Neural progenitor cell (in vitro differentiated cells): ENCODE data around the gene TFAM. TPM values are rescaled to one million over a fixed set of nuclear protein-coding genes. Genes with fewer than 3 reads are reported as not detected.

Source experiments
- DNase-seq: peaks from one replicate; pipeline ENCODE4 v3.0.0-alpha.2; 2016; ENCODE audit warnings: low spot score
- H2AFZ ChIP-seq: fragments of 200-600 bp; sonication (generic); replicated peaks from 2 replicates; pipeline ENCODE4 v1.6.1; 2016; ENCODE audit warnings: antibody characterized with exemption
- H3F3A ChIP-seq: fragments of 200-600 bp; sonication (generic); 2 replicates; pipeline ENCODE4 v1.6.1; 2016; ENCODE audit warnings: antibody characterized with exemption, low read depth
- H3K27ac ChIP-seq: fragments of 200-600 bp; sonication (generic); 2 replicates; pipeline ENCODE4 v1.5.1; 2016; ENCODE audit warnings: mild to moderate bottlenecking
- H3K27me3 ChIP-seq: fragments of 200-600 bp; sonication (generic); 2 replicates; pipeline ENCODE4 v1.6.1; 2016; ENCODE audit warnings: mild to moderate bottlenecking, moderate library complexity
- H3K36me3 ChIP-seq: fragments of 200-600 bp; sonication (generic); 2 replicates; pipeline ENCODE4 v1.5.1; 2016
- H3K4me1 ChIP-seq: fragments of 200-600 bp; sonication (generic); 2 replicates; pipeline ENCODE4 v1.6.1; 2016; ENCODE audit warnings: mixed run types
- H3K4me2 ChIP-seq: fragments of 200-600 bp; sonication (generic); 2 replicates; pipeline ENCODE4 v1.6.1; 2016
- H3K4me3 ChIP-seq: fragments of 200-600 bp; sonication (generic); 2 replicates; pipeline ENCODE4 v1.5.1; 2016
- H3K79me2 ChIP-seq: fragments of 200-600 bp; sonication (generic); 2 replicates; pipeline ENCODE4 v1.6.1; 2016; ENCODE audit warnings: low read depth
- H3K9ac ChIP-seq: fragments of 200-600 bp; sonication (generic); 2 replicates; pipeline ENCODE4 v1.6.1; 2016
- H3K9me3 ChIP-seq: fragments of 200-600 bp; sonication (generic); 2 replicates; pipeline ENCODE4 v1.5.1; 2016; ENCODE audit warnings: low read depth
- H4K20me1 ChIP-seq: fragments of 200-600 bp; sonication (generic); 2 replicates; pipeline ENCODE4 v1.6.1; 2016; ENCODE audit warnings: low read depth
- H3K27ac Mint-ChIP-seq: 3 replicates; pipeline ENCODE4 v1.8.0; 2021; ENCODE audit warnings: mixed read lengths
- H3K27me3 Mint-ChIP-seq: 2 replicates; pipeline ENCODE4 v1.8.0; 2022; ENCODE audit warnings: low read depth, mild to moderate bottlenecking, inconsistent platforms, moderate library complexity, mixed read lengths; ENCODE audit not compliant: insufficient read depth
- H3K36me3 Mint-ChIP-seq: 3 replicates; pipeline ENCODE4 v1.8.0; 2021; ENCODE audit warnings: mixed read lengths
- H3K4me1 Mint-ChIP-seq: 3 replicates; pipeline ENCODE4 v1.8.0; 2021; ENCODE audit warnings: mixed read lengths
- H3K4me3 Mint-ChIP-seq: 3 replicates; pipeline ENCODE4 v1.8.0; 2021; ENCODE audit warnings: mild to moderate bottlenecking, moderate library complexity, mixed read lengths
- H3K9me3 Mint-ChIP-seq: 3 replicates; pipeline ENCODE4 v1.8.0; 2020; ENCODE audit warnings: mixed read lengths
- EZH2 ChIP-seq: fragments of 200-600 bp; sonication (generic); IDR thresholded peaks from 2 replicates; pipeline ENCODE4 v1.6.1; 2017; ENCODE audit warnings: antibody characterized with exemption, mild to moderate bottlenecking, moderate library complexity
- EZH2phosphoT487 ChIP-seq: fragments of 200-600 bp; sonication (generic); IDR thresholded peaks from 2 replicates; pipeline ENCODE4 v1.6.1; 2017; ENCODE audit warnings: antibody characterized with exemption
- total RNA-seq: library from RNA; depleted of rRNA; stranded (reverse); fragments of >200 nt; gene quantifications from 2 replicates; pipeline ENCODE4 v1.2.3, GENCODE V29; 2015; ENCODE audit warnings: low replicate concordance
- TF ChIP-seq, protein P1 (sequence below): fragments of 200-600 bp; sonication (generic); IDR thresholded peaks from 2 replicates; pipeline ENCODE4 v1.5.1; 2017; ENCODE audit warnings: antibody characterized with exemption, mild to moderate bottlenecking

Gene TFAM
- total RNA-seq, 1 donor from 2014 or later: 61.2 TPM

DNA sequence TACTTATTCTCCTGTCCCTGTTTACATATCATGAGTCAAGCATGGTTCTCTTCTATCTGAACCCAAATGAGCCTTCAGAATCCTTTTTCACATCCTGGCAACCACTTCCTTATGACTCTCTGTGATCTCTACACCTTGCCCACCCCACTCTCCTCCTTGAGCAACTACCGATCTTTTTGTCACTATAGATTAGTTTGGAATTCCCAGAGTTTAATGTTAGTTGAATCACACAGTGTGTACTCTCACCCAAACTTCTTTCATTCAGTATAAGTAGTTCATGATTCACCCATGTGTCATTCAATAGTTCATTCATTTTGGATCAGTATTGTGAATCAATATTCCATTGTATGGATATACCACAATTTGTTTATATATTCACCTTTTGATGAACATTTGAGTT lies 55.3 kb downstream of the TFAM start:
- no peaks in the 10 kb centered on the region for H3K79me2 ChIP-seq
- no peak overlapping the region for H3K4me3 ChIP-seq
- no peak overlapping the region for H3K9ac ChIP-seq
- H2AFZ ChIP-seq: no peak overlapping the region
- no peak overlapping the region for H3K4me2 ChIP-seq
- no peaks in the 10 kb centered on the region for H3F3A ChIP-seq
- TF ChIP-seq EZH2 (no peak), EZH2phosphoT487 (no peak)
- TF ChIP-seq, protein P1, sequence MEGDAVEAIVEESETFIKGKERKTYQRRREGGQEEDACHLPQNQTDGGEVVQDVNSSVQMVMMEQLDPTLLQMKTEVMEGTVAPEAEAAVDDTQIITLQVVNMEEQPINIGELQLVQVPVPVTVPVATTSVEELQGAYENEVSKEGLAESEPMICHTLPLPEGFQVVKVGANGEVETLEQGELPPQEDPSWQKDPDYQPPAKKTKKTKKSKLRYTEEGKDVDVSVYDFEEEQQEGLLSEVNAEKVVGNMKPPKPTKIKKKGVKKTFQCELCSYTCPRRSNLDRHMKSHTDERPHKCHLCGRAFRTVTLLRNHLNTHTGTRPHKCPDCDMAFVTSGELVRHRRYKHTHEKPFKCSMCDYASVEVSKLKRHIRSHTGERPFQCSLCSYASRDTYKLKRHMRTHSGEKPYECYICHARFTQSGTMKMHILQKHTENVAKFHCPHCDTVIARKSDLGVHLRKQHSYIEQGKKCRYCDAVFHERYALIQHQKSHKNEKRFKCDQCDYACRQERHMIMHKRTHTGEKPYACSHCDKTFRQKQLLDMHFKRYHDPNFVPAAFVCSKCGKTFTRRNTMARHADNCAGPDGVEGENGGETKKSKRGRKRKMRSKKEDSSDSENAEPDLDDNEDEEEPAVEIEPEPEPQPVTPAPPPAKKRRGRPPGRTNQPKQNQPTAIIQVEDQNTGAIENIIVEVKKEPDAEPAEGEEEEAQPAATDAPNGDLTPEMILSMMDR: no peak
- no peaks in the 10 kb centered on the region for H3K27me3 ChIP-seq
- peaks cover 5% of the 10 kb centered on the region for H3K4me1 Mint-ChIP-seq
- no peaks in the 10 kb centered on the region for H3K9me3 ChIP-seq
- H3K36me3 Mint-ChIP-seq: no peaks in the 10 kb centered on the region
- H3K4me3 Mint-ChIP-seq: no peak overlapping the region
- no peaks in the 10 kb centered on the region for H4K20me1 ChIP-seq
- no peak overlapping the region for H3K27ac ChIP-seq
- no peak for DNase-seq
- peaks cover 6% of the 10 kb centered on the region for H3K9me3 Mint-ChIP-seq
- H3K27me3 Mint-ChIP-seq: peaks cover 2% of the 10 kb centered on the region
- no peak overlapping the region for H3K27ac Mint-ChIP-seq
- no peaks in the 10 kb centered on the region for H3K36me3 ChIP-seq
- peaks cover 6% of the 10 kb centered on the region for H3K4me1 ChIP-seq

DNA sequence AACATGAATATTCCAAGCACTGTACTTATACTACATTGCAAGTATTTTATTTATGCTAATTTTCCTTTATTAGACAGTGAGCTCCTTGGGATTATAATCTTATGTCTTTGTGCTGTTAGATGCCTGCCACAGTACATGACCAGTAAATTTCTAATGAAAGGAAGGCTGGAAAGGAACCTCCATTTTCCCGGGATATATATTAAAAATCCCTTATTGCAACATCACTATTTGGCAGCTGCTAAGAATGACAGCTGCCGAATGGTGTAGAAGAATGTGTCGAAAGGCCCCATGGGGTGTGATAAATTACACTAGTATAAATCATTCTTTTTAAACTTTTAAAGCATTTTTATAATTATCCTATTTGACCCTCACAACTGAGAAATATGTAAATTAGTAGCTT lies 59.1 kb downstream of the TFAM start:
- H3K27me3 ChIP-seq: no peaks in the 10 kb centered on the region
- H3K27ac Mint-ChIP-seq: no peak overlapping the region
- no peak overlapping the region for H3K4me3 ChIP-seq
- H3K27ac ChIP-seq: no peak overlapping the region
- H2AFZ ChIP-seq: peak overlapping the region; percentile 76
- peaks cover 12% of the 10 kb centered on the region for H3K9me3 Mint-ChIP-seq
- peaks cover 5% of the 10 kb centered on the region for H3K4me1 Mint-ChIP-seq
- no peak overlapping the region for H3K4me3 Mint-ChIP-seq
- H3K36me3 ChIP-seq: no peaks in the 10 kb centered on the region
- H3F3A ChIP-seq: no peaks in the 10 kb centered on the region
- no peak for TF ChIP-seq EZH2
- TF ChIP-seq, protein P1: no peak
- TF ChIP-seq EZH2phosphoT487: no peak
- no peaks in the 10 kb centered on the region for H3K79me2 ChIP-seq
- DNase-seq: no peak
- H4K20me1 ChIP-seq: no peaks in the 10 kb centered on the region
- no peaks in the 10 kb centered on the region for H3K9me3 ChIP-seq
- H3K4me2 ChIP-seq: no peak overlapping the region
- H3K27me3 Mint-ChIP-seq: peaks cover 2% of the 10 kb centered on the region
- H3K9ac ChIP-seq: no peak overlapping the region
- H3K4me1 ChIP-seq: peaks cover 6% of the 10 kb centered on the region
- no peaks in the 10 kb centered on the region for H3K36me3 Mint-ChIP-seq

DNA sequence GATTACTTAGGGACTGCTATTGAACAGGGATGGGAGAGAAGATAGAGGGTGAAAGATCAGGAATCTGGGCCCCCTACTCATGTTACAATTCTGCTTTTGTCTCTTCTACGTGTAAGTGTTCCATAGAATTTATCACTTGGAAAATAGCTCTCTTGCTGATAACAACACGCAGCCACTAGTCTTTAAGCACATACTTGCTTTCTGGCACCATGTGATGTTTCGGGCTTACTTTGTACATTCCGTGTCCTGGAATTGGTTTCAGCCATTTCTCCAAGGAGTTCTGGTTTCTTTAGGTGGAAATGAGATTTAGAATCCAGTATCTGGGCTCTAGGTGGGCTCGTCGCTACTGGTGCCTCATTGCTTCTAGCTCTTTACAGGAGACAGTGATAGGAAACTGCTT lies 59.7 kb downstream of the TFAM start:
- H3K9ac ChIP-seq: no peak overlapping the region
- Mint-ChIP-seq H3K9me3 (peaks cover 12% of the 10 kb centered on the region), H3K27me3 (no peaks in the 10 kb centered on the region), H3K4me1 (peaks cover 5% of the 10 kb centered on the region), H3K4me3 (no peak overlapping the region), H3K36me3 (no peaks in the 10 kb centered on the region), H3K27ac (no peak overlapping the region)
- no peaks in the 10 kb centered on the region for H3K36me3 ChIP-seq
- H2AFZ ChIP-seq: peak overlapping the region; percentile 76
- no peak overlapping the region for H3K4me3 ChIP-seq
- TF ChIP-seq EZH2phosphoT487: no peak
- no peak for TF ChIP-seq EZH2
- TF ChIP-seq, protein P1: no peak
- H3K27ac ChIP-seq: no peak overlapping the region
- peak; percentile 3 for DNase-seq
- no peak overlapping the region for H3K4me2 ChIP-seq
- H4K20me1 ChIP-seq: no peaks in the 10 kb centered on the region
- H3K4me1 ChIP-seq: peaks cover 6% of the 10 kb centered on the region
- H3K79me2 ChIP-seq: no peaks in the 10 kb centered on the region
- H3F3A ChIP-seq: no peaks in the 10 kb centered on the region
- no peaks in the 10 kb centered on the region for H3K27me3 ChIP-seq
- no peaks in the 10 kb centered on the region for H3K9me3 ChIP-seq
